Loucy (cell line): ENCODE data around the gene BTBD1.

Experiments
- CTCF ChIP-seq: fragments of 200-600 bp; sonication (generic); conservative IDR thresholded peaks from 2 replicates; pipeline ENCODE4 v1.5.1; 2014; ENCODE audit warnings: mild to moderate bottlenecking, antibody characterized with exemption, low read length
- EZH2phosphoT487 ChIP-seq: fragments of 200-600 bp; IDR thresholded peaks from 2 replicates; pipeline ENCODE4 v1.6.1; 2018; ENCODE audit warnings: antibody characterized with exemption, mild to moderate bottlenecking, moderate library complexity, borderline replicate concordance

- TF ChIP-seq CTCF (no peak), EZH2phosphoT487 (no peak)
Measured at GRCh38 chr15:82968066-82968465, 99.0 kb downstream of the BTBD1 start.
